ENCODE results near the gene OPA3. TPM values are rescaled to one million over a fixed set of nuclear protein-coding genes. Genes with fewer than 3 reads are reported as not detected.
A peak's percentile ranks its signal among the peaks of the same experiment; 100 is the strongest.

Gene OPA3
- total RNA-seq, 4 donors from 2014 or later = 5.0 to 26.6 (median 13.6) TPM

DNA sequence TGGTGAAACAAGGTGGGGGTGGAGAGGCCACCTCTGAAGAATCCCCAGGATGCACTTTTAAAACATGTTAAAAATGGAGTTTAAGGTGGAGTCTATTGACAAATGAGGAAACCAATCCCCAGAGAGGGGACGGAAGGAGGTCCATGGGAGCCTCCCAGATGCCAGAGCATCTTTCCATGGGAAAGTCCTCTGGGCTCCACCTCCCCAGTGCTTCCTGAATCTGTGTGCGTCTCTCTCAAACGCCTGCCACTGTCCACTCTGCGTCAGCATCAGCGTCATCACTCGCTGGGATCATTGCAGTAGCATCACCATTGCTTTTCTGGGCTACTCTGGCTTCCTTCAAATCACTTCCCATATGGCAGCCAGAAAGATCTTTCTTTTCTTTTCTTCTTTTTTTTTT lies 11.2 kb upstream of the OPA3 start:
- TF ChIP-seq, protein P1, sequence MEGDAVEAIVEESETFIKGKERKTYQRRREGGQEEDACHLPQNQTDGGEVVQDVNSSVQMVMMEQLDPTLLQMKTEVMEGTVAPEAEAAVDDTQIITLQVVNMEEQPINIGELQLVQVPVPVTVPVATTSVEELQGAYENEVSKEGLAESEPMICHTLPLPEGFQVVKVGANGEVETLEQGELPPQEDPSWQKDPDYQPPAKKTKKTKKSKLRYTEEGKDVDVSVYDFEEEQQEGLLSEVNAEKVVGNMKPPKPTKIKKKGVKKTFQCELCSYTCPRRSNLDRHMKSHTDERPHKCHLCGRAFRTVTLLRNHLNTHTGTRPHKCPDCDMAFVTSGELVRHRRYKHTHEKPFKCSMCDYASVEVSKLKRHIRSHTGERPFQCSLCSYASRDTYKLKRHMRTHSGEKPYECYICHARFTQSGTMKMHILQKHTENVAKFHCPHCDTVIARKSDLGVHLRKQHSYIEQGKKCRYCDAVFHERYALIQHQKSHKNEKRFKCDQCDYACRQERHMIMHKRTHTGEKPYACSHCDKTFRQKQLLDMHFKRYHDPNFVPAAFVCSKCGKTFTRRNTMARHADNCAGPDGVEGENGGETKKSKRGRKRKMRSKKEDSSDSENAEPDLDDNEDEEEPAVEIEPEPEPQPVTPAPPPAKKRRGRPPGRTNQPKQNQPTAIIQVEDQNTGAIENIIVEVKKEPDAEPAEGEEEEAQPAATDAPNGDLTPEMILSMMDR (IDR thresholded peaks at IDR 0.05) = no peak
- no peak for TF ChIP-seq POLR2A (IDR thresholded peaks at IDR 0.05)
- Histone ChIP-seq H3K36me3 (no peaks in the 10 kb centered on the region), H3K27ac (no peak overlapping the region), H3K9me3 (no peaks in the 10 kb centered on the region), H3K4me3 (no peak overlapping the region), H3K4me1 (peaks cover 0 to 7% (median 5%) of the 10 kb centered on the region in 4 donors), H3K27me3 (peaks cover 0 to 24% of the 10 kb centered on the region in 2 donors)
- DNase-seq = no peak

- Histone ChIP-seq H3K9me3 (no peaks in the 10 kb centered on the region), H3K27me3 (peaks cover 0 to 12% of the 10 kb centered on the region in 2 donors)
These were observed 8.9 kb upstream of the OPA3 start for GRCh38 chr19:45593520-45593919.

DNA sequence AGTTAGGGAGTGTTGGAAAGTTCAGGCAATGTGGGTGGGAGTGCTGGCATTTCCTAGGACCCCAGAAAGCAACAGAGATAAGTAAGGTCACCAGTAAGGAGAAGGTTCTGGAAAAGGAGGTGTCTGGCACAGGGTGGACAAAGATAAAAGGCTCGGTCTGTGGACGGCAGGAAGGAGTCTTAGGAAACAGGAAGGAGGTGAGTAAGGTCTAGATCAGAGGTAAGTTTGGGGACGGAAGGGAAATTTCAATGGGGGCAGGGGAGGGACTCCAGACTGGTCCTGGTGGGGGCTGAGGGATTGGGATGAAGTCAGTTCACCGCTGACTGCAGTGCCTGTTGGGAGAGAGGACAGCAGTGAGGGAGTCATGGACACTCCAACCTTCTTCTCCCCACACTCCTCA lies 7.8 kb upstream of the OPA3 start:
- no peak for DNase-seq
- Histone ChIP-seq H3K36me3 (no peaks in the 10 kb centered on the region), H3K27ac (no peak overlapping the region), H3K9me3 (no peaks in the 10 kb centered on the region), H3K4me3 (no peak overlapping the region), H3K27me3 (peaks cover 0 to under 1% of the 10 kb centered on the region in 2 donors), H3K4me1 (no peaks in the 10 kb centered on the region)
- TF ChIP-seq, protein P1 (IDR thresholded peaks at IDR 0.05) = no peak
- no peak for TF ChIP-seq POLR2A (IDR thresholded peaks at IDR 0.05)

More at GRCh38 chr19:45593520-45593919, 8.9 kb upstream of the OPA3 start:
- no peak overlapping the region for H3K27ac ChIP-seq
- TF ChIP-seq POLR2A (IDR thresholded peaks at IDR 0.05) = no peak
- TF ChIP-seq, protein P1 (IDR thresholded peaks at IDR 0.05) = no peak
- H3K4me1 ChIP-seq = peaks cover 0 to 5% (median 4%) of the 10 kb centered on the region in 4 donors
- H3K36me3 ChIP-seq = no peaks in the 10 kb centered on the region
- no peak overlapping the region for H3K4me3 ChIP-seq
- DNase-seq = no peak

- Histone ChIP-seq H3K36me3 (no peaks in the 10 kb centered on the region), H3K27ac (no peak overlapping the region), H3K9me3 (no peaks in the 10 kb centered on the region), H3K4me1 (no peaks in the 10 kb centered on the region), H3K4me3 (no peak overlapping the region), H3K27me3 (no peaks in the 10 kb centered on the region)
- TF ChIP-seq POLR2A (IDR thresholded peaks at IDR 0.05) = no peak
- TF ChIP-seq, protein P1 (IDR thresholded peaks at IDR 0.05) = no peak
- no peak for DNase-seq
These were observed 7.0 kb upstream of the OPA3 start for GRCh38 chr19:45591638-45592005.

DNA sequence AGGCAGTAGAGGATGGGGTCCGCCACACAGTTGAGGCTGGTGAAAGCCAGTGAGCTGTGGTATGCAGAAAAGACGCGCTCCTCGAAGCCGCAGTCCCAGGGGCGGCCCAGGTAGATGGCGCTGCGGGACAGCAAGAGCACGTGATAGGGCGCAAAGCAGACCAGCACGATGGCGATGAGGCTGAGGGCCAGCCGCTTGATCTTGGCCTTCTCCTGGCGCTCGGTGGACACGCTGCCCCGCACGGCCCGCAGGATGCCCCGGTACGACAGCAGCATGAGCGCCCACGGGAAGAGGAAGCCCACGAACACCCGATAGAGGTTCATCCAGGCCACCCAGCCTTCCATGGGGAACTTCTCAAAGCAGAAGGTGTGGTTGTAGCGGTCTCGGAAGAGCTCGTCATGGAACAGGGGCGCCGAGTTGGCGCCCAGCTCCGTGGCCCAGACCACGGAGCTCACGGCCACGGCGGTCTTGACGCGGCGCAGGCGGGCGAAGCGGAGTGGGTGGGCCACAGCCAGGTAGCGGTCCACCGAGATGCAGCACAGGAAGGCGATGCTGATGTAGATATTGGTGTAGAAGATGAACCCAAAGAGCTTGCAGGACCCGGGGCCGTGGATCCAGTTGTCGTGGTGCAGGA lies 6.5 kb upstream of the OPA3 start:
- DNase-seq = peak in 2 of 3 donors; percentile 77 to 78
- Histone ChIP-seq H3K4me3 (no peak overlapping the region), H3K27ac (no peak overlapping the region), H3K36me3 (no peaks in the 10 kb centered on the region), H3K27me3 (no peaks in the 10 kb centered on the region), H3K4me1 (no peaks in the 10 kb centered on the region), H3K9me3 (no peaks in the 10 kb centered on the region)
- TF ChIP-seq, protein P1 (IDR thresholded peaks at IDR 0.05) = peak in 4 of 6 experiments; percentile 37 to 69 (median 60)
- no peak for TF ChIP-seq POLR2A (IDR thresholded peaks at IDR 0.05)
